OCI-LY1 (cell line): ENCODE results near the gene PDE4D.

Source experiments
- CTCF ChIP-seq: fragments of 200-600 bp; sonication (generic), shearing (Covaris generic); IDR thresholded peaks from 2 replicates; pipeline ENCODE4 v1.5.1; 2017; ENCODE audit warnings: mild to moderate bottlenecking, antibody characterized with exemption, low read length, moderate library complexity, mixed read lengths
- EZH2 ChIP-seq: fragments of 200-600 bp; sonication (generic), shearing (Covaris generic); IDR thresholded peaks from 2 replicates; pipeline ENCODE4 v1.8.0; 2017; ENCODE audit warnings: borderline replicate concordance, mixed run types, mild to moderate bottlenecking, antibody characterized with exemption, low read length, moderate library complexity, mixed read lengths

GRCh38 chr5:59558501-59558900 lies 335.0 kb downstream of the PDE4D start:
- TF ChIP-seq CTCF (no peak), EZH2 (no peak)
